ENCODE data around the gene SUSD6.

Gene SUSD6

DNA sequence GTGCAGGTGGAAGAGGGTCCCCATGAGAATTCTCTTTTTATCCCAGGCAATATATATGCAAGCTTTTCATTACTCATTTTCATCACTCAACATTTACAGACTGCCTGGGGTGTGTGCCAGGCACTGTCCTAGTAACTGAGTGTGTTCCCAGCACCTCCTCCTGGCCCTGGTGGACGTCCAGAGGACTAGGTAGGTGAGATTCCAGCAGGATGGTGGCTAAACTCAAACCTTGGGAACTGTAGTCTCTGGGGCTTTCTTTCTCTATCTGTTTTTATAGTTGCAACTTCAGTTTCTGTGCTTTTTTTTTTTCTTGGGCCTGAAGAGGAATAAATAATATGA is 63.8 kb downstream of the SUSD6 start:
- no peak for DNase-seq

- DNase-seq: no peak
These were observed 64.6 kb downstream of the SUSD6 start for GRCh38 chr14:69675877-69676416.

- DNase-seq: no peak
These were observed 65.3 kb downstream of the SUSD6 start for GRCh38 chr14:69676723-69677122.

DNA sequence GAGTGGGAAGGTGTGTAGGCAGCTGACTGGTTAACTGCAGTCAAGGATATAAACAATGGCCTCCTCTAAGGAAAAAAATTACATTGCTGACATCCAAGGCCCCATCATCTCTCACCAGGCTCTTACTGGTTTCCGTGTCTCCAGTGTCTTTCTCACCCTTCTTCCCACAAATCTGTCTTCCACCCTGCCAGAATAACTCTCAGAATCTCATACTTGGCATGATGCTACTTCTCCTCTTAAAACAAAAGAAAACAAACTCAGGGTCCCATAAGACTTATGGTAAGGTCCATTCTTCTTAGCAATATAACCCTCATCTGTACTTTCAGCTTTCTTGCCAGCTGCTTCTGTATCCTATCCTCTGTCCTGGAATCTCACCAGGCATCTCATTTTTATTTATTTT is 68.9 kb downstream of the SUSD6 start:
- DNase-seq: no peak

DNA sequence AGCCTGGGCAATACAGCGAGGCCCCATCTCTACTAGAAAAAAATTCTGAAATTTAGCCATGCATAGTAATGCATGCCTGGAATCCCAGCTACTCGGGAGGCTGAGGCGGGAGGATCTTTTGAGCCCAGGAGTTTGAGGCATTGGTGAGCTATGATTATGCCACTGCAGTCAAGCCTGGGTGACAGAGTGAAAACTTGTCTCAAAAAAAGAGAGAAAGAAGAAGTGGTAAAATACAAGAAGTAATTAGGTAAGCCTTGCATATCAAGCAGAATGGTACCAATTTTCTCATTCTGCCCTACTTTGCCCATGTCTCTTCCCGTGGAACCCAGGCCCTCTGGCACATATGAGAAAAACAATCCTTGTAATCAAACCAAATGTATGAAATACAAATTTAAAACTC is 70.7 kb downstream of the SUSD6 start:
- DNase-seq: no peak

- no peak for DNase-seq
These were observed 71.3 kb downstream of the SUSD6 start for GRCh38 chr14:69682621-69683263.

- no peak for DNase-seq
These were observed 72.6 kb downstream of the SUSD6 start for GRCh38 chr14:69683971-69684370.

DNA sequence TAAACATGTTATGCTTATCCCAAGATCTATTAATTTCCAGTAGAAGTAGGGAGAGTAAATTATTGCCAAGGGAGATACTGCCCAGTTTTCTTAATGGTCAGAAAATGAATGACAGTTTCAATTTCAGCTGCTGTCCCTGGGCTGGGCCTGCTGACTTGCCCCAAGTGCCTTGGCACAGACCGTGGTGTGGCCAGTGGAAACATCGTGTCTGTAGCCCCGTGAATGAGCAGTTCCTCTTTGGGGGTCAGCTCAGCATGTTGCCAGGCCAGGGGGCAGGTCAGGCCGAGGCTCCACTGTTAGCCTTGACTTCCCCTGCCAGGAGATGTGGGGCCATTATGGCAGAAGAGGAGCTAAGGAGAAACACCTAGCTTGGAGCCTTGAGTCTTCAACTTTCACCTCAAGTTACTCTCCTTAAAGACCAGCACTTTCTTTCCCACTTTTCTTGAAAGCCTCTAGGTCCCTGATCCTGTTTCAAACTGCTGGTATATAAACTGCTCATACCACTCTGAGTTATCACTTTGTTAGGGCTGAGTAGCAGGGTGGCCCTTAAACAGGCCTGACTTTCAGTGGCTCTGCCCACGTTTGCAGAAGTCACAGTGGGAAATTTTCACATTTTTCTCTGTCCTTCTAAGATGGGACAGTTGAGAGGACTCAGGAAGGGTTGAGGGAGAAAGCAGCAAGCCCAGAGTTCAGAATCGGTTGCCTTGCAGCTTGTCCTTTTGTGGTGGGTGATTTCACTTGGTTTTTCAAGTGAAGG is 73.2 kb downstream of the SUSD6 start:
- DNase-seq: no peak

GRCh38 chr14:69685218-69685616 is 73.8 kb downstream of the SUSD6 start:
- peak in 1 of 2 experiments; percentile 15 for DNase-seq

GRCh38 chr14:69685716-69686115 is 74.3 kb downstream of the SUSD6 start:
- DNase-seq: peak in 1 of 2 experiments; percentile 19

DNA sequence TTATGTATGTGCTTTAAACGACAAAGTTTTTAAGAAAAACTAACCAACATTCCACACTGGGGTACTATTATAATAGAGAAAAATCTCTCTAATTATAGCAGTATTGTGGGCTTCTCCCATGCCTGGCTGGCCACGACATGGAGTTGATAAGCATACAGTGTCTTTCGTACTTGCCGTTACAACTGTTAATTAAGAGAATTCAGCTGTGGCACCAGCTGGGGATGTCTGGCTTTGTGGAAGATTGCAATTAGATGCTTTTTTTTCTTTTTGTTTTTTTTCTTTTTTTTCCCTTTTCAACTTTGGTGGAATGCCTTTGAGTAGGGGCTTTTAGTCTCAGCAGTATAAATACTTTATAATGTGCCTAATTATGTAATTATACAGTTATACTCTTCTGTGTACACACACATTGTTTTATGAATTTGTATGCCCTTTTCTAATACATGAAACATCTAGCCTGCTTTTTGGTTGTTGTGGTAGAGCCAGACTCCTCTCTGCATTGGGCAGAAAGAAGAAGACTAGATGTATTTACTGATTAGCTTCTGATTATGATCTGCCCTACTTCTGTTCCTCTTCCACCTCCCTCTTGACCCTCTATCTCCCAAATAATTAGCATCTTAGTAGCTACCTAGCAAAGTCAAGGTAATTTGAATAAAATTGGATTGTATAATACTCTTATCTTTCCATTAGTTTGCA is 76.4 kb downstream of the SUSD6 start:
- peak in 1 of 2 experiments; percentile 34 for DNase-seq

DNA sequence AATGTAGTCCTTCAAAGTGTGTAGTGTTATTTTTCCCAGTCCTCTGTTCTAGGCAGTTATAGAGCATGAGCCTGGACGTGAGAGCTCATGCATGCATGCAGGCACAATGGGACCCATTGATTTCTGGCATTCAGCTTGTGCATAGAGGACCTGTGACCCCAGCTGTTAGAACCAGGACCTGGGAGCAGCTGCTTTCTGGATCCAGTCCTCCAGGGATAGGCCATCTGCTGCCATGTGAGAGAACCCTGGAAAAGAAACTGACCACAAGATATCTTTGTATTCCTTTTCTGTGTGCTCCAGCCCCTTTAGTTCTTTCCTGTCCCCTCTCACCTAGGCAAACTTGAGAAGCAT is 76.9 kb downstream of the SUSD6 start:
- peak; percentile 89 to 90 for DNase-seq

DNA sequence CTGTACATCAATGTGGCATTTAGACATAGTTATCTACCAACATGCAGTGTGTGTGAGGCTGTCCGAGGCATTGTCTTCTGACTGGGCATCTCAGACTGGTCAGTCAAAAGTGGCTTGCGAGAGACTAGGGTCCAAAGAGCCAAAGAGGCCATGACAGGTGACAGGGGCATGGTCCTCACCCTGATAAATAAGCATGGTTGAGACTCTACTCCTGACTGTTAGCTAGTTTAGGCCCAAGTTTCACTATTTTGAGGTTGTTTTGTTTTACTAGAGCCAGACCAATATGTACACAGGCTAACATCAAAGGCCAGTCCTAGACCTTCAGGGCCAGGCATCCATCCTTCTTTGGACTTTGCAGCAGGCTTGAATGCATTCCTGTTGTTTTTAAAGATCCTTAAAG is 78.6 kb downstream of the SUSD6 start:
- DNase-seq: no peak

- DNase-seq: no peak
These were observed 81.2 kb downstream of the SUSD6 start for GRCh38 chr14:69692594-69692993.

DNA sequence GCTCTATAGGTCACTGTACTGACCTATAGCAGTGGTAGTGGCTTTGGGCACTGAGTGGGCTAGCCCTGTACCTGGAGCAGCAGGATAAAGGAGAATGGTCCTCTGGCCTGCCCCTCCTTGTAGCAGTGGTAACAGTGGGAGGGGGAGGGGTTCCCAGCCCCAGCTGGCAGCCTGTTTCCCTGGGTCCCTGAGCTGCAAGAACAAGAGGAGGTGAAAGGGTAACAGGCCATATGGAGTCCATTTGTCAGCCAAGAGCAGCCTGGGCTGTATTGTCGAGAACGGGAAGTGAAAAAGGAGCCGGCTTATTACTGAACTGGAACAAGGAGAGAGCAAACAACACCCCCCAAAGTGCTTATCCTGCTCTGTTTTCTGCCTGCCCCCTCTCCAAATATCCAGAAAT is 81.7 kb downstream of the SUSD6 start:
- DNase-seq: peak in 1 of 2 experiments; percentile 4

DNA sequence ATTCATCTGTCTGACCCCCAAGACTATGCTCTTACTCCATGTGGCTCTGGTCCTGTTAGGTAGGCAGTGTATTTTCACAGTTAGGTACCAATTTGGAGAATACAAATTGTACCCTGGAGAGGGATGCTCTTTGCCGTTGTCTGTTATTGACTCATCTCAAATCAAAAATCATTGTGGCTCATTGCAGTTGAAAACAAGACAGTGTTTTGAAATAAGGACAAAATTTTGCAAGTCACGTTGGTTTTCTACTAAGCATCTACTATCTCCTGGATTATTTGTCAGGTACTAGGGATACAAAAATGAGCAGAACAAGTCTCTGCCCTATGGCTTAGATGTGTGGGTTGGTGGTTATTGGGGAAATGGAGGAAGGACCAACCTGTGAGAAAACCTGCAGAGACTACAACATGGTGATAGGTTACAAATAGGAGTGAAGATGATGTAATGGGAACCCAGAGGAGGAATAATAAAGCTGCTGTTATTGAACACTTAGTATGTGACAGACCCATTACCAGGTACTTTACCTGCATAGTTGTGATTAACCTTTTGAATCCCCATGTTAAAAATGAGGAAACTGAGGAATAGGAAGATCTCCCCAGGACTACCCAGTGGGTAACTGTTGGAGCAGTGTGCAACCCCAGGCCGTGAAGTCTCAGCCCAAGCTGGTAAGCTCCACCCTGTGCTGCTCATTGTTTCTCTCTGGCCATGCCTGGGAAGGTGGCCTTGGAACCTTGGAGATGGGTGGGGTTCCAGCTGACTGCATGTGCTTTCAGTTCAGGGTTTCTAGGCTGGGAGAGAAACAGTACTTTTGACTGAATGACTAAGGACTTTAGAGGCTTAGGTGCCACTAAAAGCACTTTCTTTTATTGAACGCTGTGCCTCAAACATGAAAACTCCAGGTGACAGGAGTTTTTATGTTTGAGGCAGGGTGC is 82.7 kb downstream of the SUSD6 start:
- DNase-seq: peak in 1 of 2 experiments; percentile 9

DNA sequence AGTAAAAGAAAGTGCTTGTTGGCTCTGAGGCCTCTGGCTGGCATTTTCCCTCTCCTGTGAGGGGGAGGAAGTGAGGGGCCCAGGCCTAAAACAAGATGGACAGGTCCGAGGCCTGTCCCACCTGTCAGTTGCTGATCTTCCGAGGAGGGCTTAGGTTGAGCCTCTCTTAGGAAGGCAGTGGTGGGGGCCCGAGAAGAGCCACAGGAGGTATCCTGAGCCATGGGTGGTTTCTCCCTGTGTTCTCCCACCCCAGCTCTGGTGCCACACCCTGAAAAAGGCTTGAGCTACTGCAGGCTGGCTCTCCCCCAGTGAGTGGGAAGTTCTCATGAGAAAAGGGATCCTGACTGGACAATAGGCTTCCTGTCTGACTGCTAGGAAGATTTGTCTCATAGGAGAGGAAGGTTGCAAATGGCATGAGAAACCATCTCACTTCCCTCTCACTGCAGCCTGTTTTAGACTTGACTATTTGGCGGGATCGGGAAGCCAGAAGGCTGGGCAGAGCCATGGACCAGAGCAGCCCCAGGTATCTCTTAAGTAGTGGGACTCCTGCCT is 83.4 kb downstream of the SUSD6 start:
- no peak for DNase-seq

DNA sequence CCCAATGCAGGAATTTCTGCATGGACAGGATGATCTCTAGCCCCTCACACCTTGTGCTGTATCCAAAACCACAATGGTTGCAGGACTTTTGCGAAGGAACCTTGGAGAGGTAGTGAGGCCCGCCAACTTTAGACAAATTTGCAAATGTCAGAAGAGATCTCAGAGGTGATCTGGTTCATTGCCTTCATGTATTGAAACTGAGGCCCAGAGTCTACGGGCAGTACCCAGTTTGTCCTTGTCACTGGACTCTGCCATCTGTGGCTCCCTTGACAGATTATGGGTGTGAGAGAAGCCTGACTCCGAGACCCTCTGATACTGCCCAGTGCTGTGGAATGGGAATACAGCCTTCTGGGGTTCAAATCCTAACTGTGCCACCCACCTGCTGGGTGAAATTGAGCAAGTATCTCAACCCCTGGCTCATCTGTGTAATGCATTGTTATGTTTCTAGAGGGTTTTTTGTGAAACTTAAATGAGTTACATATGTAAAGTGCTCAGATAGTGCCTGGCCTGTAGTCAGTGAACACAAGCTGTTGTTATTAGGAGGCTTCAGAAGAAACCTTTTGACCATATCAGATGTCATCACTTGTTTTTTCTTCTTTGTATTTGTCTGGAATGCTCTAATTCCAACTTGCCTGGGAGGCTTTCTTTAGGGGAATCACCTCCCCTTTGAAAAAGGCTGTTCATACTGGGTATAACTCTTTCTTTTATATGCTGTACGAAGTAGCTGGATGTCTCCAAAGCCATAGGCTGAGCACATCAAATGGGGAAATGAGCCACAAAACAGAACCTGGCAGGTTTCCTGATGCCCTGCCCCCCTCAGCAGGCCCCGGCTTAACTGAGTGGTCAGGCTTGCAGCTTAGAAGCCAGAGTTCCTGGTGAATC is 84.2 kb downstream of the SUSD6 start:
- DNase-seq: peak in 1 of 2 experiments; percentile 12

DNA sequence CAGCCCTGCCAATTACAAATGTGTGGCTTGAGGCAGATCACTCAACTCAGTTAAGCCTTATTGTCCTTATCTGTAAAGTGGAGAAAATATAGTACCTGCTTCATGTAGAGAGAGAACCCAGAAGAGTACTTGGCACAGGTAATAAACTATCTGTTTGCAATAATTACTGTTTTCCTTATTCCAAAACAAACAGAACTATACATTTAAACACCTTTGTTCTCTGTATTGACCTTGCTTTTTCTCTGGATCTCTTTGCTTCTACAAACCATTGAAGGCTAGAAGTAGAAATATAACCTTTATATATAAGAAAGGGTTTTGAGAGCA is 84.8 kb downstream of the SUSD6 start:
- DNase-seq: no peak

DNA sequence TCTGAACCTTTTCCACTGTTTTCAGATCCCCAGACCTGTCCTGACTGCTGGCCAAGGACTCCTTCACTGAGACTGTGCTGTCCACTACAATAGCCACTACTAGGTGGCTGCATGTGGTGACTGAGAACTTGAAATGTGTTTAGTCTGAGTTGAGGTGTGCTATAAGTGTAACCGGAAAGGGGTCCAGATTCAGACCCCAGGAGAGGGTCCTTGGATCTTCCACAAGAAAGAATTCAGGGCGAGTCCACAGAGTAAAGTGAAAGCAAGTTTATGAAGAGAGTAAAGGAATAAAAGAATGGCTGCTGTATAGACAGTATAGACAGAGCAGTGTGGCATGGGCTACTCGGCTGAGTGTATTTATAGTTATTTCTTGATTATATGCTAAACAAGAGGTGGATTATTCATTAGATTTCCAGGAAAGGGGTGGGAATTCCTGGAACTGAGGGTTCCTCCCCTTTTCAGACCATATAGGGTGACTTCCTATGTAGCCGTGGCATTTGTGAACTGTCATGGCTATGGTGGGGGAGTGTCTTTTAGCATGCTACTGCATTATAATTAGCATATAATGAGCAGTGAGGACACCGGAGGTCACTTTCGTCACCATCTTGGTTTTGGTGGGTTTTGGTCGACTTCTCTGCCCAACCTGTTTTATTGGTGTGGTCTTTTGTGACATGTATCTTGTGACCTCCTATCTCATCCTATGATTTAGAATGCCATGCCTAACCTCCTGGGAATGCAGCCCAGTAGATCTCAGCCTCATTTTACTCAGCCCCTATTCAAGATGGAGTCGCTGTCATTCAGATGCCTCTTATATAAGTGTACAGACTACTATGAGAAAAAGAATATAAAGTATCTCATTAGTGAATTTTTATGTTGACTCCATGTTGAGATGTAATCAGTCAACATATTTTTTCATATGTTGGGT is 85.5 kb downstream of the SUSD6 start:
- DNase-seq: no peak

Data from NCI-H526 (cell line).